Measurements from ENCODE around the gene STOM. TPM values are rescaled to one million over a fixed set of nuclear protein-coding genes. Genes with fewer than 3 reads are reported as not detected.

Gene STOM
- total and polyA plus RNA-seq, 2 of the 8 experiments (the other 6 are each of a cell fraction or from before 2014, with no cell fraction given) = 25.2 to 60.4 TPM

DNA sequence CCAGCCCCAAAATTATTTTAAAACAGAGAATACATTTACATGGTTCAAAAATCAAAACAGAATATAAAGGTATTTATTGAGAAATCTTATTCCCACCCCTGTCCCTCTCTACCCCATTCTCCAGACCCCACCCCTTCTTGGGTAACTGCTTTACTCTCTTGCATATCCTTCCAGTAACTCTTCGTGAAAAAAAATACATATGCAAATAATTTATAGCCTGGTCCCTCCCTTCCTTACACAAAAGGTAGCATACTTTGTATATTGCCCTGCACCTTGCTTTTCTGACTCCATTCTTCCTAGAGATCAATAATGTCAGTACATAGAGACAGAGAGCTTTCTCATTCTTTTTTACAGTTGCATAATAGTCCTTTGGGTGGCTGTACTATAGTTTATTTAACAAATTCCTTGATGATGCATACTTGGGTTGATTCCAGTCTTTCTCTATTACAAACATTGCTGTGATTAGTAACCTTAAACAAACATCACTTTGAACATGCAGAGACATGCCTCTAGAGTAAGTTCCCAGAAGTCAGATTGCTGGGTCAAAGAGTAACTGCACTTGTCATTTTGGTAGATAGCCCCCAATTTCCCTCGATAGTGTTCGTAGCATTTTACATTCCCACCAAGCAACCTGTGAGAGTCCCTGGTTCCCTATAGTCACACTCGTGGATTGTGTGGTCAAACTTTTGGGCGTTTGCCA lies 47.9 kb downstream of the STOM start (continued):
- no peak for TF ChIP-seq RNF2 (IDR thresholded peaks at IDR 0.05; ENCODE audit: borderline replicate concordance, low read depth, low read length, missing control alignments, poor library complexity, severe bottlenecking)
- no peak for TF ChIP-seq SRF (IDR thresholded peaks at IDR 0.05; ENCODE audit: low read depth, low read length)
- no peak for TF ChIP-seq NRF1 (IDR thresholded peaks at IDR 0.05; ENCODE audit: low read depth, low read length)
- no peak for TF ChIP-seq HDAC6 (IDR thresholded peaks at IDR 0.05; ENCODE audit: low read depth, low read length)
- no peak for TF ChIP-seq KDM1A (IDR thresholded peaks at IDR 0.05; ENCODE audit: borderline replicate concordance, low read length)
- TF ChIP-seq RBBP5 (IDR thresholded peaks at IDR 0.05; ENCODE audit: borderline replicate concordance, low read depth, low read length) = no peak
- no peak for TF ChIP-seq YY1 (IDR thresholded peaks at IDR 0.05; ENCODE audit: low read depth, low read length)
- TF ChIP-seq FOSL1 (IDR thresholded peaks at IDR 0.05; ENCODE audit: insufficient read depth, low read depth, low read length) = no peak
- no peak for TF ChIP-seq MAFK (IDR thresholded peaks at IDR 0.05; ENCODE audit: low read depth, low read length)
- no peak for TF ChIP-seq CBX8 (IDR thresholded peaks at IDR 0.05; ENCODE audit: borderline replicate concordance, low read depth, low read length)
